Neural cell (in vitro differentiated cells): ENCODE measurements around the gene ATP13A1. TPM values are rescaled to one million over a fixed set of nuclear protein-coding genes. Genes with fewer than 3 reads are reported as not detected.
"Not testable (repeated sequence)": the region's sequence is repeated elsewhere in the genome, so short reads cannot be mapped to it uniquely, and the experiment has no call there.

Experiments used
- H2AFZ ChIP-seq: fragments of 200-600, 300-800 bp; sonication (generic), shearing (Covaris generic); 2 replicates; pipeline ENCODE4 v1.6.0; 2014; ENCODE audit warnings: low read depth, mild to moderate bottlenecking, antibody characterized with exemption, low read length, moderate library complexity
- H3F3A ChIP-seq: fragments of 200-600 bp; shearing (Covaris generic); 2 replicates; pipeline ENCODE4 v1.6.1; 2016; ENCODE audit warnings: mild to moderate bottlenecking, moderate library complexity, mixed read lengths, antibody characterized with exemption, low read length; ENCODE audit not compliant: insufficient read depth, poor library complexity, severe bottlenecking
- H3K27ac ChIP-seq: fragments of 200-600, 300-800 bp; sonication (generic), shearing (Covaris generic); 2 replicates; pipeline ENCODE4 v1.5.1; 2014; ENCODE audit warnings: mild to moderate bottlenecking, low read length, moderate library complexity
- H3K27me3 ChIP-seq: fragments of 300-800, 200-600 bp; sonication (generic), shearing (Covaris generic); 2 replicates; pipeline ENCODE4 v1.6.0; 2014; ENCODE audit warnings: mild to moderate bottlenecking, low read depth, low read length, moderate library complexity; ENCODE audit not compliant: insufficient read depth
- H3K36me3 ChIP-seq: fragments of 300-800, 200-600 bp; sonication (generic), shearing (Covaris generic); 2 replicates; pipeline ENCODE4 v1.5.1; 2014; ENCODE audit warnings: mild to moderate bottlenecking, antibody characterized with exemption, low read length, moderate library complexity; ENCODE audit not compliant: insufficient read depth
- H3K4me2 ChIP-seq: fragments of 300-800, 200-600 bp; sonication (generic), shearing (Covaris generic); 2 replicates; pipeline ENCODE4 v1.6.0; 2014; ENCODE audit warnings: mild to moderate bottlenecking, low read length
- H3K4me3 ChIP-seq: fragments of 300-800, 200-600 bp; sonication (generic), shearing (Covaris generic); 2 replicates; pipeline ENCODE4 v1.5.1; 2014; ENCODE audit warnings: mild to moderate bottlenecking, low read length, moderate library complexity
- H3K79me2 ChIP-seq: fragments of 200-600 bp; shearing (Covaris generic); replicated peaks from 2 replicates; pipeline ENCODE4 v1.6.0; 2014; ENCODE audit warnings: mild to moderate bottlenecking, low read length, moderate library complexity; ENCODE audit not compliant: insufficient read depth
- H3K9ac ChIP-seq: fragments of 300-800, 200-600 bp; sonication (generic), shearing (Covaris generic); 2 replicates; pipeline ENCODE4 v1.6.1; 2016; ENCODE audit warnings: mild to moderate bottlenecking, low read length, mixed read lengths
- H3K9me2 ChIP-seq: fragments of 200-600 bp; shearing (Covaris generic); 2 replicates; pipeline ENCODE4 v1.6.1; 2016; ENCODE audit warnings: mild to moderate bottlenecking, low read length, mixed read lengths; ENCODE audit not compliant: insufficient read depth
- H3K9me3 ChIP-seq: fragments of 200-600, 300-800 bp; sonication (generic), shearing (Covaris generic); 2 replicates; pipeline ENCODE4 v1.6.1; 2016; ENCODE audit warnings: mild to moderate bottlenecking, mixed run types, low read length, moderate library complexity, mixed read lengths
- H4K20me1 ChIP-seq: fragments of 200-600 bp; shearing (Covaris generic); 2 replicates; pipeline ENCODE4 v1.6.1; 2016; ENCODE audit warnings: mild to moderate bottlenecking, mixed run types; ENCODE audit not compliant: insufficient read depth
- EP300 ChIP-seq: fragments of 450-650 bp; conservative IDR thresholded peaks from 2 replicates; pipeline ENCODE4 v1.6.1; 2014; ENCODE audit warnings: antibody characterized with exemption, mild to moderate bottlenecking, moderate library complexity; ENCODE audit not compliant: poor library complexity, severe bottlenecking
- EZH2 ChIP-seq: fragments of 200-600, 300-800 bp; shearing (Covaris generic), sonication (generic); IDR thresholded peaks from 2 replicates; pipeline ENCODE4 v1.6.1; 2014; ENCODE audit warnings: antibody characterized with exemption, low read length, borderline replicate concordance, mild to moderate bottlenecking; ENCODE audit not compliant: insufficient read depth, poor library complexity, severe bottlenecking
- MXI1 ChIP-seq: fragments of 450-650 bp; conservative IDR thresholded peaks from 2 replicates; pipeline ENCODE4 v1.6.1; 2014; ENCODE audit warnings: antibody characterized with exemption, mild to moderate bottlenecking; ENCODE audit not compliant: poor library complexity, severe bottlenecking
- POLR2AphosphoS5 ChIP-seq: IDR thresholded peaks from 2 replicates; pipeline ENCODE4 v1.6.1; 2012
- RAD21 ChIP-seq: fragments of 450-650 bp; conservative IDR thresholded peaks from 2 replicates; pipeline ENCODE4 v1.6.1; 2014; ENCODE audit warnings: antibody characterized with exemption, mild to moderate bottlenecking, moderate library complexity
- SMC3 ChIP-seq: fragments of 450-650 bp; conservative IDR thresholded peaks from 2 replicates; pipeline ENCODE4 v1.6.1; 2014; ENCODE audit warnings: antibody characterized with exemption, mild to moderate bottlenecking, moderate library complexity; ENCODE audit not compliant: poor library complexity
- TAF1 ChIP-seq: IDR thresholded peaks from 2 replicates; pipeline ENCODE4 v1.6.1; 2012; ENCODE audit warnings: low read depth
- polyA plus RNA-seq: library from polyadenylated mRNA; depleted of rRNA; stranded (reverse); fragments of >200 nt; gene quantifications from 2 replicates; pipeline ENCODE4 v1.2.3, GENCODE V29; 2014
- TF ChIP-seq, protein P1 (sequence below): fragments of 450-650 bp; IDR thresholded peaks from 2 replicates; pipeline ENCODE4 v1.5.1; 2014; ENCODE audit warnings: antibody characterized with exemption, mild to moderate bottlenecking, moderate library complexity; ENCODE audit not compliant: poor library complexity, severe bottlenecking
- TF ChIP-seq, protein P2 (sequence below): IDR thresholded peaks from 2 replicates; pipeline ENCODE4 v1.6.1; 2012; ENCODE audit warnings: borderline replicate concordance

ATP13A1 gene
- polyA plus RNA-seq, 1 donor from 2014 or later = 63.5 TPM

DNA sequence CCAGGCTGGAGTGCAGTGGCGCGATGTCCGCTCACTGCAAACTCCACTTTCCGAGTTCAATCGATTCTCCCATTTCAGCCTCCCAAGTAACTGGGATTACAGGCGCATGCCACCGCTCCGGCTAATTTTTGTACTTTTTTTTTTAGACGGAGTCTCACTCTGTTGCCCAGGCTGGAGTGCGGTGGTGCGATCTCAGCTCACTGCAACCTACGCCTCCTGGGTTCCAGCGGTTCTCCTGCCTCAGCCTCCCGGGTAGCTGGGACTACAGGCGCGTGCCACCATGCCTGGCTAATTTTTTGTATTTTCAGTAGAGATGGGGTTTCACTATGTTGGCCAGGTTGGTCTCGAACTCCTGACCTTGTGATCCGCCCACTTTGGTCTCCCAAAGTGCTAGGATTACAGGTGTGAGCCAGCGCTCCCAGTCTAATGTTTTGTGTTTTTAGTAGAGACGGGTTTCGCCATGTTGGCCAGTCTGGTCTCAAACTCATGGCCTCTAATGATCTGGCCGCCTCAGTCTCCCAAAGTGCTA, 2.0 kb upstream of the ATP13A1 start:
- not testable (repeated sequence) for H2AFZ ChIP-seq, H3K9ac ChIP-seq, H3K4me3 ChIP-seq, H3K9me2 ChIP-seq, H3K36me3 ChIP-seq, H3K9me3 ChIP-seq, H3F3A ChIP-seq, H3K4me2 ChIP-seq, H4K20me1 ChIP-seq, H3K27ac ChIP-seq, H3K27me3 ChIP-seq
- H3K79me2 ChIP-seq = peaks cover 25% of the 10 kb centered on the region

DNA sequence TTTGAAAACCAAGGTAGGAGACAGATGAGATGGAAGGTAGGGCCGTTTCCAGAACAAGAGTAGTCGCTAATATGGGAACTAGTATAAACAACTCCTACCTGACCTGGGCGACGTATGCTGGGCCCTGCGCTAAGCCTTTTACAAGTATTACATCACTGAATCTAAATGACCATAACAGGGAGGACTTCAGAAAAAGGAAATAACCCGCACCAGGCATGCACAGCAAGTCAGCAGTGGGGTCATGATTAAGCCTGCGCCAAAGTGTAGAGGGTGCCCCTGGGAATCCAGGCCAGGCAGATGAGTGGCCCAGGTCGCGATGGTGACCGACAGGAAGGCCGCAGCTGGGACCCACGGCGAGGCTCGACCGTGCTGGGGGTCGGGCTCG, 613 bp downstream of the ATP13A1 start:
- Histone ChIP-seq H3K9me2 (no peaks in the 10 kb centered on the region), H3K79me2 (peaks cover 21% of the 10 kb centered on the region), H3K4me3 (peak overlapping the region; percentile 83), H3K27ac (peak overlapping the region; percentile 87), H3K9ac (peak overlapping the region; percentile 89), H3K27me3 (no peaks in the 10 kb centered on the region), H4K20me1 (no peaks in the 10 kb centered on the region), H3K9me3 (no peaks in the 10 kb centered on the region), H3F3A (no peaks in the 10 kb centered on the region), H3K36me3 (no peaks in the 10 kb centered on the region), H2AFZ (peak overlapping the region; percentile 4), H3K4me2 (peak overlapping the region; percentile 49)
- TF ChIP-seq SMC3 = no peak
- no peak for TF ChIP-seq EP300
- TF ChIP-seq TAF1 = no peak
- TF ChIP-seq, protein P1, sequence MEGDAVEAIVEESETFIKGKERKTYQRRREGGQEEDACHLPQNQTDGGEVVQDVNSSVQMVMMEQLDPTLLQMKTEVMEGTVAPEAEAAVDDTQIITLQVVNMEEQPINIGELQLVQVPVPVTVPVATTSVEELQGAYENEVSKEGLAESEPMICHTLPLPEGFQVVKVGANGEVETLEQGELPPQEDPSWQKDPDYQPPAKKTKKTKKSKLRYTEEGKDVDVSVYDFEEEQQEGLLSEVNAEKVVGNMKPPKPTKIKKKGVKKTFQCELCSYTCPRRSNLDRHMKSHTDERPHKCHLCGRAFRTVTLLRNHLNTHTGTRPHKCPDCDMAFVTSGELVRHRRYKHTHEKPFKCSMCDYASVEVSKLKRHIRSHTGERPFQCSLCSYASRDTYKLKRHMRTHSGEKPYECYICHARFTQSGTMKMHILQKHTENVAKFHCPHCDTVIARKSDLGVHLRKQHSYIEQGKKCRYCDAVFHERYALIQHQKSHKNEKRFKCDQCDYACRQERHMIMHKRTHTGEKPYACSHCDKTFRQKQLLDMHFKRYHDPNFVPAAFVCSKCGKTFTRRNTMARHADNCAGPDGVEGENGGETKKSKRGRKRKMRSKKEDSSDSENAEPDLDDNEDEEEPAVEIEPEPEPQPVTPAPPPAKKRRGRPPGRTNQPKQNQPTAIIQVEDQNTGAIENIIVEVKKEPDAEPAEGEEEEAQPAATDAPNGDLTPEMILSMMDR = no peak
- no peak for TF ChIP-seq POLR2AphosphoS5
- TF ChIP-seq, protein P2, sequence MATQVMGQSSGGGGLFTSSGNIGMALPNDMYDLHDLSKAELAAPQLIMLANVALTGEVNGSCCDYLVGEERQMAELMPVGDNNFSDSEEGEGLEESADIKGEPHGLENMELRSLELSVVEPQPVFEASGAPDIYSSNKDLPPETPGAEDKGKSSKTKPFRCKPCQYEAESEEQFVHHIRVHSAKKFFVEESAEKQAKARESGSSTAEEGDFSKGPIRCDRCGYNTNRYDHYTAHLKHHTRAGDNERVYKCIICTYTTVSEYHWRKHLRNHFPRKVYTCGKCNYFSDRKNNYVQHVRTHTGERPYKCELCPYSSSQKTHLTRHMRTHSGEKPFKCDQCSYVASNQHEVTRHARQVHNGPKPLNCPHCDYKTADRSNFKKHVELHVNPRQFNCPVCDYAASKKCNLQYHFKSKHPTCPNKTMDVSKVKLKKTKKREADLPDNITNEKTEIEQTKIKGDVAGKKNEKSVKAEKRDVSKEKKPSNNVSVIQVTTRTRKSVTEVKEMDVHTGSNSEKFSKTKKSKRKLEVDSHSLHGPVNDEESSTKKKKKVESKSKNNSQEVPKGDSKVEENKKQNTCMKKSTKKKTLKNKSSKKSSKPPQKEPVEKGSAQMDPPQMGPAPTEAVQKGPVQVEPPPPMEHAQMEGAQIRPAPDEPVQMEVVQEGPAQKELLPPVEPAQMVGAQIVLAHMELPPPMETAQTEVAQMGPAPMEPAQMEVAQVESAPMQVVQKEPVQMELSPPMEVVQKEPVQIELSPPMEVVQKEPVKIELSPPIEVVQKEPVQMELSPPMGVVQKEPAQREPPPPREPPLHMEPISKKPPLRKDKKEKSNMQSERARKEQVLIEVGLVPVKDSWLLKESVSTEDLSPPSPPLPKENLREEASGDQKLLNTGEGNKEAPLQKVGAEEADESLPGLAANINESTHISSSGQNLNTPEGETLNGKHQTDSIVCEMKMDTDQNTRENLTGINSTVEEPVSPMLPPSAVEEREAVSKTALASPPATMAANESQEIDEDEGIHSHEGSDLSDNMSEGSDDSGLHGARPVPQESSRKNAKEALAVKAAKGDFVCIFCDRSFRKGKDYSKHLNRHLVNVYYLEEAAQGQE = no peak
- no peak for TF ChIP-seq RAD21
- TF ChIP-seq EZH2 = no peak
- TF ChIP-seq MXI1 = no peak

DNA sequence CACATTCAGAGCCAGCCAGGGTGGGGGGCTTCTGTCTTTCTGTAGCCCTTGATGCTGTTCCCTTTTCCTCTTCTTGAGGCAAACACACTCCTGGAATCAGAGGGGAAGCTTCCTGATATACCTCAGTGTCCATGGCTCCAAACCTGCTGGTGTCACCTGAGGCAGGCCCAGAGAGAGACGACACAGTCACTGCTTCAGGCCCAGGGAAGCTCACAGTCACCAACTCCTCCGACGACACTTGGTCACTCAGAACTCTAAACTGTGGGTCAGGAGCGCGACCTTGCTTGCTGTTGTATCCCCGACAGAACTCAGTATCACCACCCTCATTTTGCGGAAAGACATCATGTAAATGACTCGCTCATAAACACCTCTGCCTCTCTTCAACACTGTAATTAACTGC, 1.1 kb downstream of the ATP13A1 start:
- H3K79me2 ChIP-seq = peaks cover 21% of the 10 kb centered on the region
- no peak overlapping the region for H2AFZ ChIP-seq
- H4K20me1 ChIP-seq = no peaks in the 10 kb centered on the region
- no peak for TF ChIP-seq TAF1
- no peak for TF ChIP-seq MXI1
- TF ChIP-seq, protein P2 = no peak
- TF ChIP-seq, protein P1 = no peak
- TF ChIP-seq EP300 = no peak
- TF ChIP-seq POLR2AphosphoS5 = no peak
- no peak for TF ChIP-seq EZH2
- no peak for TF ChIP-seq SMC3
- no peak for TF ChIP-seq RAD21
- H3F3A ChIP-seq = no peaks in the 10 kb centered on the region
- H3K4me3 ChIP-seq = peak overlapping the region; percentile 83
- H3K27ac ChIP-seq = no peak overlapping the region
- H3K9ac ChIP-seq = peak overlapping the region; percentile 89
- H3K9me2 ChIP-seq = no peaks in the 10 kb centered on the region
- H3K4me2 ChIP-seq = peak overlapping the region; percentile 49
- no peaks in the 10 kb centered on the region for H3K27me3 ChIP-seq
- H3K36me3 ChIP-seq = no peaks in the 10 kb centered on the region
- no peaks in the 10 kb centered on the region for H3K9me3 ChIP-seq
